Measurements from ENCODE around the gene PTPN12. TPM values are rescaled to one million over a fixed set of nuclear protein-coding genes. Genes with fewer than 3 reads are reported as not detected.

Gene PTPN12
- 37.8 and 45.0 TPM in 2 replicates for total RNA-seq

GRCh38 chr7:77537136-77537777 lies at the start of gene PTPN12:
Gene PTPN12 (plus strand): TSS chr7:77537295. CDS start chr7:77537547, 252 bp downstream.

Other genes with a start within 250 kb of the PTPN12 start
- gene GSAP, start 120.9 kb upstream of the PTPN12 start, total RNA-seq, result 0.24 and 5.3 TPM in 2 replicates
- gene RSBN1L, start 159.2 kb downstream of the PTPN12 start, total RNA-seq, result 9.6 and 18.7 TPM in 2 replicates

All from epithelial cell of alveolus of lung (primary cell).